Fibroblast of peridontal ligament (primary cell): ENCODE results near the gene MOB3B.

Source experiments
- DNase-seq: peaks from one replicate; pipeline ENCODE4 v3.0.0-alpha.2; 2010; ENCODE audit errors: extremely low read depth

The MOB3B gene

GRCh38 chr9:27392451-27392850, 137.2 kb downstream of the MOB3B start:
- no peak for DNase-seq

- DNase-seq = no peak
These were observed 138.3 kb downstream of the MOB3B start for GRCh38 chr9:27391040-27391895.

- no peak for DNase-seq
These were observed 141.5 kb downstream of the MOB3B start for GRCh38 chr9:27388150-27388549.

- DNase-seq = no peak
These were observed 141.9 kb downstream of the MOB3B start for GRCh38 chr9:27387722-27388121.

- no peak for DNase-seq
These were observed 143.0 kb downstream of the MOB3B start for GRCh38 chr9:27386571-27387091.

- DNase-seq = no peak
These were observed 143.8 kb downstream of the MOB3B start for GRCh38 chr9:27385606-27386322.

GRCh38 chr9:27384262-27385014, 145.2 kb downstream of the MOB3B start:
- no peak for DNase-seq

- no peak for DNase-seq
These were observed 146.1 kb downstream of the MOB3B start for GRCh38 chr9:27383524-27383923.

GRCh38 chr9:27382975-27383374, 146.6 kb downstream of the MOB3B start:
- DNase-seq = no peak

GRCh38 chr9:27382308-27382707, 147.3 kb downstream of the MOB3B start:
- DNase-seq = no peak

- no peak for DNase-seq
These were observed 150.0 kb downstream of the MOB3B start for GRCh38 chr9:27379311-27380251.

- no peak for DNase-seq
These were observed 151.7 kb downstream of the MOB3B start for GRCh38 chr9:27377811-27378456.

GRCh38 chr9:27377147-27377807, 152.3 kb downstream of the MOB3B start:
- DNase-seq = no peak

GRCh38 chr9:27373851-27374250, 155.8 kb downstream of the MOB3B start:
- no peak for DNase-seq

- no peak for DNase-seq
These were observed 157.0 kb downstream of the MOB3B start for GRCh38 chr9:27372615-27373014.

GRCh38 chr9:27371382-27371781, 158.2 kb downstream of the MOB3B start:
- DNase-seq = no peak

GRCh38 chr9:27369591-27369990, 160.0 kb downstream of the MOB3B start:
- DNase-seq = no peak

- peak; percentile 10 for DNase-seq
These were observed 161.2 kb downstream of the MOB3B start for GRCh38 chr9:27368316-27368985.

GRCh38 chr9:27367921-27368315, 161.7 kb downstream of the MOB3B start:
- no peak for DNase-seq
